T-cell (primary cell): Measurements from ENCODE around the gene IMMP2L. TPM values are rescaled to one million over a fixed set of nuclear protein-coding genes. Genes with fewer than 3 reads are reported as not detected.

Experiments used
- ATAC-seq, 4 experiments: fragments of 200-7000 bp in 3 of 4; fragments of 150-1000 bp in 1 of 4; cut with Tn5 transposase; replicated peaks in 1 of 4; 1 replicate in 3 of 4; 2 replicates in 1 of 4; pipeline ENCODE4 v1.10.0; 2021; ENCODE audit warnings: moderate library complexity in 3 of 4, mild to moderate bottlenecking in 2 of 4, moderate number of reproducible peaks in 1 of 4
- CTCF ChIA-PET, 2 donors: fragments of 300-600 bp; sonication (Branson Sonifier 250); formaldehyde crosslinking; loops; one replicate each; lab custom pipeline; 2022; ENCODE audit warnings: antibody characterized with exemption in 2 of 2; lab: Charles Lee
- POLR2A ChIA-PET, 2 donors: fragments of 300-600 bp; sonication (Branson Sonifier 250); formaldehyde crosslinking; loops; one replicate each; lab custom pipeline; 2022; ENCODE audit warnings: antibody characterized with exemption in 2 of 2; lab: Charles Lee
- DNase-seq, 35 experiments: peaks; one replicate each; pipeline versions ENCODE4 v3.0.0 to v3.0.0-alpha.2; 2013 to 2023
- H3K27ac ChIP-seq: one replicate; pipeline ENCODE4 v1.5.1; 2013; ENCODE audit warnings: low read length
- H3K27me3 ChIP-seq, 2 experiments: replicated peaks in 1 of 2; 1 replicate in 1 of 2; 2 replicates in 1 of 2; pipeline versions ENCODE4 v1.6.1 to v1.7.0; 2013; ENCODE audit warnings: low read length in 1 of 2, mixed read lengths in 1 of 2; ENCODE audit not compliant: control insufficient read depth in 2 of 2, insufficient read depth in 2 of 2; ENCODE audit errors: extremely low read depth in 1 of 2
- H3K36me3 ChIP-seq, 2 donors: 1 replicate in 1 of 2; 2 replicates in 1 of 2; pipeline versions ENCODE4 v1.6.1 to v1.7.0; 2013; ENCODE audit warnings: low read length in 1 of 2; ENCODE audit not compliant: control insufficient read depth in 2 of 2, insufficient read depth in 1 of 2; ENCODE audit errors: extremely low read depth in 1 of 2
- H3K4me1 ChIP-seq, 2 experiments: 1 replicate in 1 of 2; 2 replicates in 1 of 2; pipeline versions ENCODE4 v1.6.1 to v1.7.0; 2013; ENCODE audit warnings: low read length in 2 of 2, mixed read lengths in 1 of 2; ENCODE audit not compliant: insufficient read depth in 2 of 2, control insufficient read depth in 1 of 2; ENCODE audit errors: extremely low read depth in 1 of 2
- H3K4me3 ChIP-seq, 2 donors: 1 replicate in 1 of 2; 2 replicates in 1 of 2; pipeline versions ENCODE4 v1.5.1 to v1.7.0; 2013; ENCODE audit warnings: mild to moderate bottlenecking in 2 of 2, low read length in 1 of 2, moderate library complexity in 1 of 2; ENCODE audit not compliant: control insufficient read depth in 1 of 2; ENCODE audit errors: extremely low read depth in 1 of 2
- H3K9me3 ChIP-seq: 2 replicates; pipeline ENCODE4 v1.7.0; 2013
- H3K27ac Mint-ChIP-seq, 2 donors: one replicate each; pipeline ENCODE4 v1.8.0; 2020 to 2021; ENCODE audit warnings: mild to moderate bottlenecking in 2 of 2, mixed read lengths in 2 of 2
- H3K27me3 Mint-ChIP-seq, 2 donors: one replicate each; pipeline ENCODE4 v1.8.0; 2021 to 2022; ENCODE audit warnings: mixed read lengths in 2 of 2
- H3K36me3 Mint-ChIP-seq: one replicate; pipeline ENCODE4 v1.8.0; 2021; ENCODE audit warnings: mixed read lengths
- H3K4me1 Mint-ChIP-seq, 3 donors: one replicate each; pipeline ENCODE4 v1.8.0; 2020 to 2022; ENCODE audit warnings: mixed read lengths in 3 of 3, mild to moderate bottlenecking in 1 of 3
- H3K4me3 Mint-ChIP-seq, 3 donors: one replicate each; pipeline ENCODE4 v1.8.0; 2020 to 2022; ENCODE audit warnings: mild to moderate bottlenecking in 3 of 3, mixed read lengths in 3 of 3, moderate library complexity in 3 of 3
- H3K9me3 Mint-ChIP-seq, 3 donors: one replicate each; pipeline ENCODE4 v1.8.0; 2020 to 2022; ENCODE audit warnings: mixed read lengths in 3 of 3
- WGBS: methylation state at CpG from one replicate; pipeline ENCODE4 v1.1.5; 2013; ENCODE audit warnings: missing lambda C conversion rate; ENCODE audit not compliant: insufficient coverage; 5-methylcytosine and 5-hydroxymethylcytosine counted together
- total RNA-seq, 35 experiments: library from RNA in 6 of 35; stranded (reverse) in 6 of 35; fragments of 120-200 nt in 1 of 35; gene quantifications; one replicate each; pipeline versions ENCODE4 v1.2.1 to v1.2.4 and lab custom pipeline; 2013 to 2026

Gene IMMP2L
- total RNA-seq, 5 donors from 2014 or later (not counting 1 experiment from before 2014, with no cell fraction given), result 14.1 to 27.3 (median 21.7) TPM

DNA sequence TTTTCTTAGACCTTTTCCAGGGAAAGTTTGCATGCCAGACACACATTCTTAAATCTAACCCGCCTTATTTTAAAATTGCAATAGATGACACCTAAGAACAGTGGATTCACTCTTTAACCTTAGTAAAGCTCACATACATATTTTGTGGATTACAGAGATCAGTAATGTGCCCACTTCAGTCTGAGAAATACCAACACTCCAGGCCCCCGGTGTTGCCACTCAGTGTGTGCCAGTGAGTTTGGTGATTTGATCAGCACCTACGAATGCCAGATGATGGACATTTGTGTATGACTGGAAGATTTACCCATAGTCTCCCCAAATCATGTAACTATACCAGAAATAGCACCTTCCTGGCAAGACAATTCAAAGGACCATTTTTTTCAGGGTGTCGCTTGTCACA lies 468.8 kb downstream of the IMMP2L start:
- Histone ChIP-seq H3K4me3 (peak overlapping the region; percentile 50 to 91), H3K9me3 (no peaks in the 10 kb centered on the region), H3K4me1 (peaks cover 0 to 40% of the 10 kb centered on the region in 2 experiments), H3K36me3 (no peaks in the 10 kb centered on the region), H3K27me3 (peaks cover 0 to 3% of the 10 kb centered on the region in 2 experiments), H3K27ac (no peak overlapping the region)
- POLR2A ChIA-PET, result no interaction called here
- Mint-ChIP-seq H3K4me3 (peak overlapping the region; percentile 89 to 96 (median 95)), H3K36me3 (peaks cover 7% of the 10 kb centered on the region), H3K4me1 (peaks cover 52 to 72% (median 57%) of the 10 kb centered on the region in 3 donors), H3K27ac (peak overlapping the region; percentile 95), H3K9me3 (no peaks in the 10 kb centered on the region), H3K27me3 (no peaks in the 10 kb centered on the region)
- WGBS, result no CpG with 5 or more reads among the region's 4 CpGs
- ATAC-seq (no peak), DNase-seq (no peak)
- CTCF ChIA-PET, result interaction anchor here in 1 of 2 donors (1.0 kb wide), 1 partner anchor 19 kb away, joined by 3 read pairs; no protein-coding TSS in a partner anchor

DNA sequence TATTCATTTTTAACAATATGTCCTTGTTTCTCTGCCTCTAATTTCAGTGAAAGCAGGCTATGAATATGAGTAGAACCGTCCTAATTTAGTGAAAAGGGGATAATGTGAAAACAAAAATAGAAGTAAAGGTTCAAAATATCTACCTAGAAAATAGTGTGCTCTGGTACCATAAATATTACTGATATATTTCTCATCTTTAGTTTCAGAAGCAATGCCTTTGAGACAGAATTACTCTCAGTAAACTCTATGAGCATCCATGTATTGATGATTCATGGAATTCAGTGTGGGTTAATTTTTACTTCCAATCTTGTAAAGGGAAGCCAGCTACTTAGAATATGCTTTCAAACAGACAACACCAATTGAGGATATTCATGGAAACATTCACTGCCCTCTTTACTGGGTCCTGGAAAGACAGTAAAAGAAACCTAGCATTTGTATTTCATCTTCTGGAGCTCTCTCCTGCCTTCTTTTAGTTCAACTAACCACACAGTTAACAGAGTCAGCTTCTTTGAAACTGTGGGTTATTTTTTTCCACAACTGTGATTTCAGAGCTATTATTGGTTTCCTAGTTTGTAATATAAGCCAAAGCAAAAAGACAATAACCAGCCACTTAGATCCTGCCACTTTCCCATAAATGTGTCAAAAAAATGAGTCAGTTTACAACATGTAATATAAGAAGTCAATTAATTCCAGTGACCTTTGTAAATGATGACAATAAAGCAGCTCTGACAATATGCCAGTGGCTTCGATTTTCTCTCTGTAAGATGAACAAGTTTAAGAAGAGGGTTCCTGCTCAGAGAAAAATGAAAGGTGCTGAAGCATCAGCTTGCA lies 469.7 kb downstream of the IMMP2L start:
- POLR2A ChIA-PET, result interaction anchor here in 1 of 2 donors (0.5 to 0.7 kb wide), 2 partner anchors 9 to 797 kb away, joined by 3 read pairs; no protein-coding TSS in a partner anchor
- Mint-ChIP-seq H3K36me3 (peaks cover 7% of the 10 kb centered on the region), H3K27ac (peak overlapping the region; percentile 95), H3K4me1 (peaks cover 52 to 72% (median 57%) of the 10 kb centered on the region in 3 donors), H3K27me3 (no peaks in the 10 kb centered on the region), H3K4me3 (peak overlapping the region; percentile 89 to 96 (median 95)), H3K9me3 (no peaks in the 10 kb centered on the region)
- H3K4me1 ChIP-seq, result peaks cover 0 to 36% of the 10 kb centered on the region in 2 experiments
- DNase-seq (peak in 1 of 35 experiments; percentile 13), ATAC-seq (peak in 2 of 4 experiments; percentile 11 to 24)
- H3K4me3 ChIP-seq, result peak overlapping the region; percentile 50 to 91
- no peaks in the 10 kb centered on the region for H3K9me3 ChIP-seq
- peak overlapping the region; percentile 6 for H3K27ac ChIP-seq
- no CpG with 5 or more reads among the region's 2 CpGs for WGBS
- H3K27me3 ChIP-seq, result peaks cover 0 to 3% of the 10 kb centered on the region in 2 experiments
- no peaks in the 10 kb centered on the region for H3K36me3 ChIP-seq
- CTCF ChIA-PET, result interaction anchor here (0.5 to 2.1 kb wide), 5 partner anchors 9 to 470 kb away, joined by 3 to 12 read pairs (median 3); partner anchors contain the start of gene IMMP2L (in 1 of the 2)

DNA sequence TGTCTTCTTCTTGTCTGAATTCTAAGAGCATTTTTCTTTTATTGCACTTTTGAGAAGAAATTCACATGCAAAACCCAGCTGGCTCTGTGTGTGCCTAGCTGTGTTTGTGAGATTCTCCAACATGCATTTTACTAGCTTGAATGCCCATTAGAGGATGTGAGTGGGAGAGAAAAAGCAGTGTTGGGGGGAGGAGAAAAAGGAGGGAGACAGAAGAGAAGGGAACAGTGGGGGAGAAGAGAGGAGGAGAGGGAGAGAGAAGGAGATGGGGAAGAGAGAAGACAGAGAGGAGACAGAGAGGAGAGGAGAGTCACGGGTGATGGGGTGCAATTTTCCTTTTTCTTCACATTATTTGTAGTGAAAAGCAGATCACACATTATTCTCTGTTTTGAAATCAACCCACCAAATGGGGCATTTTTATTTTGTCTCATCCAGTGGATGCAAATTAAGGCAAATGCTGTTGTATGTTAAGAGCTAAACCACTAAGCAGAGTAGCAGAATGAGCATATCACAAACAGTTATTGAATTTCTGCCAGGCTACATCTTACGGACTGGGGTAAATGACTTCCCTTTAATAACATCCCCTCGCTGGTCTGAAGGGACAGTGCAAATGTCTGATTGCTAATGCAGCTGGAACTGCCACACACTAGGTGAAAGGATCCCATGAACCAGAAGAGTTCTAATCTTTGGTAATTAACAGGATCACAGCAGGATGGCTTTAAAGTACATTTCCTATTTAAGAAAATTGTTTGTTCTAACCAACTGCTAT lies 470.5 kb downstream of the IMMP2L start:
- Mint-ChIP-seq H3K27me3 (no peaks in the 10 kb centered on the region), H3K4me1 (peaks cover 51 to 67% (median 52%) of the 10 kb centered on the region in 3 donors), H3K36me3 (peaks cover 7% of the 10 kb centered on the region), H3K27ac (peak overlapping the region; percentile 95), H3K9me3 (no peaks in the 10 kb centered on the region), H3K4me3 (peak overlapping the region; percentile 89 to 96 (median 95))
- Histone ChIP-seq H3K36me3 (no peaks in the 10 kb centered on the region), H3K27ac (peak overlapping the region; percentile 6), H3K27me3 (peaks cover 0 to 3% of the 10 kb centered on the region in 2 experiments), H3K9me3 (no peaks in the 10 kb centered on the region), H3K4me3 (peak overlapping the region; percentile 50 to 91), H3K4me1 (peaks cover 3 to 37% of the 10 kb centered on the region in 2 experiments)
- ChIA-PET POLR2A (interaction anchor here in 1 of 2 donors (0.7 kb wide), 2 partner anchors 9 to 194 kb away, joined by 3 to 4 read pairs; no protein-coding TSS in a partner anchor), CTCF (interaction anchor here (0.5 to 2.1 kb wide), 7 partner anchors 8 to 470 kb away, joined by 3 to 12 read pairs (median 3); partner anchors contain the start of gene IMMP2L (in 1 of the 2))
- DNase-seq (peak in 1 of 35 experiments; percentile 11), ATAC-seq (peak in 3 of 4 experiments; percentile 5 to 29 (median 21))
- 0% methylated on average over 1 of the region's 3 CpGs for WGBS

DNA sequence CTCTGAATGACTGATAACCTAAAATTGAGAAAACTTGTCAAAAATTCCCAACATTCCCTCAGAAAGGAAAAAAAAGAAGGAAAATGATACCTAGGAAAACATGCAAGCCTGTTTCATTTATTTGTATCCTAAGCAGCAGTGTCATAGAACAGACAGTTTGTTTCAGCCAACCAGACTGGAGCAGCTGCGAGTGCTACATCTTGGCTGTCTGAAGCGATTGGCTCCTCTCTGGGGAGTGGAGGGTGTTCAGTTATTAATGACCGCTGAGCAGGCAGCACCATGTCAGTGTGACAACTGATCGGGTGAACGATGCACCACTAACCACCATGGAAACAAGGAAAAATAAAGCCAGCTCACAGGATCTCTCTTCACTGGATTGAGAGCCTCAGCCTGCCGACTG lies 471.4 kb downstream of the IMMP2L start, which contains the start of gene LRRN3:
Gene LRRN3 (plus strand): TSS at position 282 of the 400 bp plus-strand sequence. CDS start 31,646 bp downstream, outside the sequence.
- Histone ChIP-seq H3K4me3 (peak within 1 kb of the TSS; percentile 50 to 91), H3K9me3 (no peaks in the 10 kb centered on the region), H3K27me3 (peaks cover 0 to 3% of the 10 kb centered on the region in 2 experiments), H3K27ac (peak within 1 kb of the TSS; percentile 13), H3K36me3 (no peaks in the 10 kb centered on the region), H3K4me1 (peaks cover 3 to 36% of the 10 kb centered on the region in 2 experiments)
- WGBS, result 81% methylated on average over 2 of the region's 6 CpGs
- H3K4me3 Mint-ChIP-seq, result peak within 1 kb of the TSS; percentile 89 to 96 (median 95)
- peak; percentile 73 to 85 (median 82) for ATAC-seq
- POLR2A ChIA-PET, result no interaction called here
- peak in 26 of 35 experiments; percentile 3 to 62 (median 17) for DNase-seq
- no peaks in the 10 kb centered on the region for H3K27me3 Mint-ChIP-seq
- no peaks in the 10 kb centered on the region for H3K9me3 Mint-ChIP-seq
- H3K27ac Mint-ChIP-seq, result peak within 1 kb of the TSS; percentile 95
- CTCF ChIA-PET, result interaction anchor here (0.6 to 2.1 kb wide), 6 partner anchors 7 to 114 kb away, joined by 3 to 12 read pairs (median 4); no protein-coding TSS in a partner anchor
- peaks cover 4% of the 10 kb centered on the region for H3K36me3 Mint-ChIP-seq
- peaks cover 46 to 58% (median 46%) of the 10 kb centered on the region in 3 donors for H3K4me1 Mint-ChIP-seq

DNA sequence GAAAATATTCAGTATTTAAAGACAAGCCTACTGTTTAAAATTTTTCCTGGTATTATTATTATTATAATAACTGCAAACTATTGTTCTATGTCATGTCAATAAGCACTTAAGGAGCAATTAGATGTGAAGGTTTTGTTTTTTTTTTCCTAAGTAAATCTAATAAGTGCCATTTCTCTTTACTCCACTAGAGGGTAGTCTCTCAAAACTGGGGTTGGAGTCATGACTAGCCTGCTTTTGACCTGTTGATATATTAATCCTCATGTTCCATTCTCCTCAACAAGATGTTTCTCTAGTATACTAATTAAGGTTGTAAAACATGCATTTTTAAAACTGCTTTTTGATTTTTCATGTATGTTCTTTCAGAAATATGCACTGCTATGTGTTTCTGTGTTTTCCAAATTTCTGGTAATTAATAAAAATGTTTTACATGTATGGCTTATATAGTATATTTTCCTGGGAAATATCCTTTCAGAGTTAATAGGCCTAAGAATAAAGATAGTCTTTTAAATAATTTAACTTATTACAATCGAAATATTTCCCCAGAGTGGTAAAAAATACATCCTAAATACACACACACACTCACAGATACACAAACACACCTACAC lies 472.4 kb downstream of the IMMP2L start:
- peak in 2 of 4 experiments; percentile 28 to 41 for ATAC-seq
- H3K9me3 ChIP-seq, result no peaks in the 10 kb centered on the region
- WGBS, result no CpG with 5 or more reads among the region's 1 CpG
- H3K27me3 Mint-ChIP-seq, result no peaks in the 10 kb centered on the region
- no peaks in the 10 kb centered on the region for H3K36me3 ChIP-seq
- H3K4me1 Mint-ChIP-seq, result peaks cover 50 to 51% (median 50%) of the 10 kb centered on the region in 3 donors
- peaks cover 0 to 3% of the 10 kb centered on the region in 2 experiments for H3K27me3 ChIP-seq
- DNase-seq, result peak in 1 of 35 experiments; percentile 71
- ChIA-PET CTCF (interaction anchor here (0.6 to 1.2 kb wide), 3 partner anchors 9 to 1648 kb away, joined by 3 to 4 read pairs (median 4); no protein-coding TSS in a partner anchor), POLR2A (interaction anchor here in 1 of 2 donors (0.6 kb wide), 1 partner anchor 175 kb away, joined by 3 read pairs; no protein-coding TSS in a partner anchor)
- H3K36me3 Mint-ChIP-seq, result peaks cover 8% of the 10 kb centered on the region
- H3K27ac ChIP-seq, result no peak overlapping the region
- peaks cover 3 to 35% of the 10 kb centered on the region in 2 experiments for H3K4me1 ChIP-seq
- peak overlapping the region in 1 of 2 donors; percentile 11 for H3K27ac Mint-ChIP-seq
- H3K9me3 Mint-ChIP-seq, result no peaks in the 10 kb centered on the region
- H3K4me3 Mint-ChIP-seq, result peak overlapping the region; percentile 28 to 95 (median 89)
- H3K4me3 ChIP-seq, result no peak overlapping the region
